Measurements from ENCODE around the gene FBF1. TPM values are rescaled to one million over a fixed set of nuclear protein-coding genes. Genes with fewer than 3 reads are reported as not detected.
"Not testable (repeated sequence)": the region's sequence is repeated elsewhere in the genome, so short reads cannot be mapped to it uniquely, and the experiment has no call there.

The FBF1 gene
- total and polyA plus RNA-seq, 4 experiments from 2014 or later, result 3.7 to 42.7 (median 21.8) TPM

GRCh38 chr17:75891605-75892555, 49.0 kb downstream of the FBF1 start:
- Histone ChIP-seq H3K9me3 (ENCODE audit: control insufficient read depth in 1 of 2, low read length in 2 of 2) (no peaks in the 10 kb centered on the region), H3K4me3 (ENCODE audit: low read length in 2 of 2) (no peak overlapping the region), H3K27ac (ENCODE audit: low read depth, low read length) (no peak overlapping the region), H3K36me3 (ENCODE audit: insufficient read depth, low read length) (peaks cover 9% of the 10 kb centered on the region), H3K27me3 (ENCODE audit: insufficient read depth, low read length) (no peaks in the 10 kb centered on the region), H3K4me1 (ENCODE audit: insufficient read depth, low read length) (peaks cover 20% of the 10 kb centered on the region)
- ChIA-PET POLR2A (ENCODE audit: partially characterized antibody) (interaction anchor here (0.7 to 18.1 kb wide), 4 partner anchors 15 to 56 kb away, joined by 3 to 337 read pairs (median 64); partner anchors contain the start of genes TRIM47 and WBP2), CTCF (ENCODE audit: partially characterized antibody) (interaction anchor here (1.5 to 7.1 kb wide), 2 partner anchors 8 to 14 kb away, joined by 4 to 96 read pairs; partner anchors contain the start of gene TRIM47)
- DNase-seq, result no peak
- Mint-ChIP-seq H3K9me3 (no peaks in the 10 kb centered on the region), H3K4me1 (peaks cover 17 to 22% (median 20%) of the 10 kb centered on the region in 4 donors), H3K36me3 (peaks cover 5 to 16% of the 10 kb centered on the region in 2 donors), H3K4me3 (no peak overlapping the region), H3K27ac (peak overlapping the region in 2 of 7 donors; percentile 43 to 68), H3K27me3 (no peaks in the 10 kb centered on the region)
- intact Hi-C loops (cut with micrococcal nuclease), result no loop called here

GRCh38 chr17:75891022-75891604, 49.7 kb downstream of the FBF1 start:
- Histone ChIP-seq H3K4me3 (ENCODE audit: low read length in 2 of 2) (no peak overlapping the region), H3K27me3 (ENCODE audit: insufficient read depth, low read length) (no peaks in the 10 kb centered on the region), H3K9me3 (ENCODE audit: control insufficient read depth in 1 of 2, low read length in 2 of 2) (no peaks in the 10 kb centered on the region), H3K36me3 (ENCODE audit: insufficient read depth, low read length) (peaks cover 9% of the 10 kb centered on the region), H3K4me1 (ENCODE audit: insufficient read depth, low read length) (peaks cover 20% of the 10 kb centered on the region), H3K27ac (ENCODE audit: low read depth, low read length) (no peak overlapping the region)
- H3K4me1 Mint-ChIP-seq, result peaks cover 17 to 22% (median 20%) of the 10 kb centered on the region in 4 donors
- no peak overlapping the region for H3K4me3 Mint-ChIP-seq
- H3K27ac Mint-ChIP-seq, result peak overlapping the region in 2 of 7 donors; percentile 43 to 68
- peaks cover 5 to 16% of the 10 kb centered on the region in 2 donors for H3K36me3 Mint-ChIP-seq
- ChIA-PET POLR2A (ENCODE audit: partially characterized antibody) (interaction anchor here (1.4 to 18.1 kb wide), 2 partner anchors 14 to 36 kb away, joined by 4 to 337 read pairs; partner anchors contain the start of genes TRIM47 and WBP2), CTCF (ENCODE audit: partially characterized antibody) (interaction anchor here (1.3 to 7.1 kb wide), 4 partner anchors 9 to 36 kb away, joined by 3 to 96 read pairs (median 6); partner anchors contain the start of genes TRIM47 and WBP2)
- no peak for DNase-seq
- no peaks in the 10 kb centered on the region for H3K27me3 Mint-ChIP-seq
- H3K9me3 Mint-ChIP-seq, result no peaks in the 10 kb centered on the region
- intact Hi-C loops (cut with micrococcal nuclease), result no loop called here

GRCh38 chr17:75889454-75889853, 51.4 kb downstream of the FBF1 start:
- no peaks in the 10 kb centered on the region for H3K27me3 ChIP-seq (ENCODE audit: insufficient read depth, low read length)
- H3K9me3 Mint-ChIP-seq, result no peaks in the 10 kb centered on the region
- ChIA-PET POLR2A (ENCODE audit: partially characterized antibody) (interaction anchor here (1.1 to 18.1 kb wide), 3 partner anchors 12 to 464 kb away, joined by 4 to 337 read pairs (median 5); partner anchors contain the start of genes MRPL38, PRPSAP1 and TRIM47), CTCF (ENCODE audit: partially characterized antibody) (interaction anchor here (1.5 to 1.8 kb wide), 2 partner anchors 29 to 34 kb away, joined by 4 to 7 read pairs; partner anchors contain the start of gene WBP2)
- H3K27ac Mint-ChIP-seq, result no peak overlapping the region
- no peaks in the 10 kb centered on the region for H3K9me3 ChIP-seq (ENCODE audit: control insufficient read depth in 1 of 2, low read length in 2 of 2)
- H3K4me1 ChIP-seq (ENCODE audit: insufficient read depth, low read length), result peaks cover 6% of the 10 kb centered on the region
- peaks cover 9% of the 10 kb centered on the region for H3K36me3 ChIP-seq (ENCODE audit: insufficient read depth, low read length)
- H3K4me1 Mint-ChIP-seq, result peaks cover 6 to 8% (median 8%) of the 10 kb centered on the region in 4 donors
- H3K36me3 Mint-ChIP-seq, result peaks cover 5 to 16% of the 10 kb centered on the region in 2 donors
- H3K4me3 Mint-ChIP-seq, result no peak overlapping the region
- H3K27ac ChIP-seq (ENCODE audit: low read depth, low read length), result no peak overlapping the region
- no peak for DNase-seq
- H3K27me3 Mint-ChIP-seq, result no peaks in the 10 kb centered on the region
- no peak overlapping the region for H3K4me3 ChIP-seq (ENCODE audit: low read length in 2 of 2)
- intact Hi-C loops (cut with micrococcal nuclease), result no loop called here

- Histone ChIP-seq H3K36me3 (ENCODE audit: insufficient read depth, low read length) (peaks cover 9% of the 10 kb centered on the region), H3K27ac (ENCODE audit: low read depth, low read length) (no peak overlapping the region), H3K27me3 (ENCODE audit: insufficient read depth, low read length) (no peaks in the 10 kb centered on the region), H3K4me3 (ENCODE audit: low read length in 2 of 2) (no peak overlapping the region), H3K9me3 (ENCODE audit: control insufficient read depth in 1 of 2, low read length in 2 of 2) (no peaks in the 10 kb centered on the region), H3K4me1 (ENCODE audit: insufficient read depth, low read length) (no peaks in the 10 kb centered on the region)
- no peak overlapping the region for H3K4me3 Mint-ChIP-seq
- DNase-seq, result no peak
- ChIA-PET CTCF (ENCODE audit: partially characterized antibody) (interaction anchor here (1.0 kb wide), 1 partner anchor 11 kb away, joined by 4 read pairs; no protein-coding TSS in a partner anchor), POLR2A (ENCODE audit: partially characterized antibody) (interaction anchor here (0.6 to 18.1 kb wide), 4 partner anchors 8 to 465 kb away, joined by 3 to 337 read pairs (median 4); partner anchors contain the start of genes PRPSAP1, TRIM47 and TRIM65)
- intact Hi-C loops (cut with micrococcal nuclease), result no loop called here
- no peaks in the 10 kb centered on the region for H3K4me1 Mint-ChIP-seq
- H3K27me3 Mint-ChIP-seq, result no peaks in the 10 kb centered on the region
- peaks cover 5 to 13% of the 10 kb centered on the region in 2 donors for H3K36me3 Mint-ChIP-seq
- H3K9me3 Mint-ChIP-seq, result no peaks in the 10 kb centered on the region
- H3K27ac Mint-ChIP-seq, result no peak overlapping the region
Measured at GRCh38 chr17:75888484-75888883, 52.4 kb downstream of the FBF1 start.

- POLR2A ChIA-PET (ENCODE audit: partially characterized antibody), result interaction anchor here (0.8 to 3.3 kb wide), 4 partner anchors 7 to 38 kb away, joined by 3 to 19 read pairs (median 6); partner anchors contain the start of genes TRIM47 and TRIM65
- CTCF ChIA-PET (ENCODE audit: partially characterized antibody), result interaction anchor here (1.5 kb wide), 1 partner anchor 25 kb away, joined by 3 read pairs; no protein-coding TSS in a partner anchor
- H3K36me3 ChIP-seq (ENCODE audit: insufficient read depth, low read length); H3K4me3 ChIP-seq (ENCODE audit: low read length in 2 of 2); H3K9me3 ChIP-seq (ENCODE audit: control insufficient read depth in 1 of 2, low read length in 2 of 2); H3K27me3 Mint-ChIP-seq; H3K9me3 Mint-ChIP-seq; DNase-seq; H3K27ac ChIP-seq (ENCODE audit: low read depth, low read length); H3K4me3 Mint-ChIP-seq; intact Hi-C loops (cut with micrococcal nuclease); H3K27me3 ChIP-seq (ENCODE audit: insufficient read depth, low read length): not testable (repeated sequence)
- H3K36me3 Mint-ChIP-seq, result peaks cover 5 to 11% of the 10 kb centered on the region in 2 donors
- H3K4me1 Mint-ChIP-seq, result peaks cover 3 to 15% (median 11%) of the 10 kb centered on the region in 4 donors
- H3K4me1 ChIP-seq (ENCODE audit: insufficient read depth, low read length), result peaks cover 15% of the 10 kb centered on the region
- peak overlapping the region in 2 of 7 donors; percentile 41 to 46 for H3K27ac Mint-ChIP-seq
Measured at GRCh38 chr17:75885860-75886259, 55.0 kb downstream of the FBF1 start.

GRCh38 chr17:75885431-75885830, 55.4 kb downstream of the FBF1 start:
- H3K4me1 Mint-ChIP-seq, result peaks cover 3 to 15% (median 11%) of the 10 kb centered on the region in 4 donors
- Histone ChIP-seq H3K27me3 (ENCODE audit: insufficient read depth, low read length) (no peaks in the 10 kb centered on the region), H3K9me3 (ENCODE audit: control insufficient read depth in 1 of 2, low read length in 2 of 2) (no peaks in the 10 kb centered on the region), H3K4me3 (ENCODE audit: low read length in 2 of 2) (no peak overlapping the region), H3K4me1 (ENCODE audit: insufficient read depth, low read length) (peaks cover 15% of the 10 kb centered on the region), H3K36me3 (ENCODE audit: insufficient read depth, low read length) (peaks cover 5% of the 10 kb centered on the region), H3K27ac (ENCODE audit: low read depth, low read length) (no peak overlapping the region)
- H3K36me3 Mint-ChIP-seq, result peaks cover 5 to 8% of the 10 kb centered on the region in 2 donors
- CTCF ChIA-PET (ENCODE audit: partially characterized antibody), result interaction anchor here (1.3 to 1.5 kb wide), 3 partner anchors 20 to 120 kb away, joined by 3 read pairs; partner anchors contain the start of gene GALK1
- intact Hi-C loops (cut with micrococcal nuclease), result no loop called here
- peak overlapping the region in 2 of 7 donors; percentile 41 to 46 for H3K27ac Mint-ChIP-seq
- POLR2A ChIA-PET (ENCODE audit: partially characterized antibody), result interaction anchor here (0.8 to 3.3 kb wide), 3 partner anchors 9 to 37 kb away, joined by 3 to 19 read pairs (median 7); partner anchors contain the start of gene TRIM65
- H3K27me3 Mint-ChIP-seq, result no peaks in the 10 kb centered on the region
- no peak for DNase-seq
- no peaks in the 10 kb centered on the region for H3K9me3 Mint-ChIP-seq
- H3K4me3 Mint-ChIP-seq, result no peak overlapping the region

Data from CD4-positive, alpha-beta memory T cell (primary cell).